VCaP (cell line): ENCODE results near the gene PAEP.

Source experiments
- H3K27ac ChIP-seq: fragments of 450-650 bp; 2 replicates; pipeline ENCODE4 v1.5.1; 2017
- CTCF ChIP-seq: fragments of 450-650 bp; conservative IDR thresholded peaks from 2 replicates; pipeline ENCODE4 v1.5.1; 2017; ENCODE audit warnings: mild to moderate bottlenecking, moderate library complexity

Gene PAEP

GRCh38 chr9:135554718-135555117 lies 6.8 kb upstream of the PAEP start:
- peak overlapping the region; percentile 39 for H3K27ac ChIP-seq
- TF ChIP-seq CTCF = no peak

GRCh38 chr9:135555203-135555602 lies 6.4 kb upstream of the PAEP start:
- no peak for TF ChIP-seq CTCF

GRCh38 chr9:135555910-135556309 lies 5.6 kb upstream of the PAEP start:
- no peak for TF ChIP-seq CTCF

More at GRCh38 chr9:135555203-135555602, 6.4 kb upstream of the PAEP start:
- peak overlapping the region; percentile 39 for H3K27ac ChIP-seq

GRCh38 chr9:135559606-135560005 lies 1.9 kb upstream of the PAEP start:
- no peak overlapping the region for H3K27ac ChIP-seq
- TF ChIP-seq CTCF = no peak

More at GRCh38 chr9:135555910-135556309, 5.6 kb upstream of the PAEP start:
- no peak overlapping the region for H3K27ac ChIP-seq

GRCh38 chr9:135562235-135562745 lies 734 bp downstream of the PAEP start:
- TF ChIP-seq CTCF = no peak
- no peak overlapping the region for H3K27ac ChIP-seq

GRCh38 chr9:135563039-135563476 lies 1.5 kb downstream of the PAEP start:
- H3K27ac ChIP-seq = no peak overlapping the region
- no peak for TF ChIP-seq CTCF

GRCh38 chr9:135563858-135564257 lies 2.3 kb downstream of the PAEP start:
- no peak for TF ChIP-seq CTCF
- no peak overlapping the region for H3K27ac ChIP-seq
